Fibroblast of pulmonary artery (primary cell): ENCODE data around the gene CAPN7.

Experiments used
- DNase-seq: peaks from one replicate; pipeline ENCODE4 v3.0.0-alpha.2; 2010; ENCODE audit warnings: low read depth
- H3K4me3 ChIP-seq: replicated peaks from 2 replicates; pipeline ENCODE4 v1.5.1; 2011; ENCODE audit warnings: low read depth, mild to moderate bottlenecking, control low read depth, low read length, moderate library complexity
- CTCF ChIP-seq: IDR thresholded peaks from 2 replicates; pipeline ENCODE4 v1.5.1; 2011; ENCODE audit warnings: mild to moderate bottlenecking, control low read depth, low read length, inconsistent platforms; ENCODE audit errors: missing control alignments

The CAPN7 gene

GRCh38 chr3:15271785-15272381 is 65.8 kb downstream of the CAPN7 start:
- TF ChIP-seq CTCF = no peak
- DNase-seq = no peak

GRCh38 chr3:15272426-15273196 is 66.6 kb downstream of the CAPN7 start:
- DNase-seq = peak; percentile 49
- no peak for TF ChIP-seq CTCF
- H3K4me3 ChIP-seq = no peak overlapping the region

More at GRCh38 chr3:15271785-15272381, 65.8 kb downstream of the CAPN7 start:
- no peak overlapping the region for H3K4me3 ChIP-seq

GRCh38 chr3:15273227-15273626 is 67.2 kb downstream of the CAPN7 start:
- no peak for TF ChIP-seq CTCF
- no peak for DNase-seq
- H3K4me3 ChIP-seq = no peak overlapping the region

GRCh38 chr3:15276028-15276724 is 70.1 kb downstream of the CAPN7 start:
- H3K4me3 ChIP-seq = no peak overlapping the region
- no peak for DNase-seq
- no peak for TF ChIP-seq CTCF

GRCh38 chr3:15277861-15278500 is 71.9 kb downstream of the CAPN7 start:
- no peak for TF ChIP-seq CTCF
- DNase-seq = no peak

GRCh38 chr3:15279205-15279604 is 73.2 kb downstream of the CAPN7 start:
- DNase-seq = no peak
- no peak overlapping the region for H3K4me3 ChIP-seq
- TF ChIP-seq CTCF = no peak

More at GRCh38 chr3:15277861-15278500, 71.9 kb downstream of the CAPN7 start:
- H3K4me3 ChIP-seq = no peak overlapping the region
